Breast epithelium (tissue), 3 donors: Measurements from ENCODE around the gene KIT.

Source experiments
- CTCF ChIP-seq, 3 donors: fragments of 450-650 bp; IDR thresholded peaks; one replicate each; pipeline ENCODE4 v1.5.1; 2016 to 2017; ENCODE audit warnings: antibody characterized with exemption in 3 of 3, mild to moderate bottlenecking in 3 of 3, moderate library complexity in 3 of 3
- POLR2A ChIP-seq: fragments of 450-650 bp; IDR thresholded peaks from one replicate; pipeline ENCODE4 v1.6.1; 2016; ENCODE audit warnings: antibody characterized with exemption, mild to moderate bottlenecking, moderate library complexity
- POLR2AphosphoS5 ChIP-seq, 3 donors: sonication (generic); formaldehyde crosslinking; IDR thresholded peaks; one replicate each; pipeline ENCODE4 v1.6.1; 2017; ENCODE audit warnings: antibody characterized with exemption in 3 of 3

DNA sequence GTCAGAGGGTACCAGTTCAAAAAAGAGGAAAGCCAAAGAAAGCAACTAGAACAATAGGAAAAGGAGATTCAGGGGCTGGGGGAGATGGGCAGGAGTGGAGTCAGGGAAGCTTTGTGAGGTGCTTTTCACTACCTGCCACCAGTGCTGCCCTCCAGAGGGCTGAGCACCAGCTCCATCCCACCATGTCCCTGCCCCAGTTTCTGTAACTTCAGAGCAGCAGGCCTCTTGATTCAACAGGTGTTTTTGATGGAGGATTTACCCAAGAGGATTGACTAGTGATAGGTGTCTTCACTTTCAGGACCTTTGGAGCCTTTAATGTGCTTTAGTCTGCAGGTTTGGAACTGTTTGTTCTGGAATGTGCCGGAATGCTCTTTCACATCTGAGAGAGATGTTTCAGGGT lies 12.1 kb downstream of the KIT start:
- TF ChIP-seq CTCF (IDR thresholded peaks at IDR 0.05) (no peak), POLR2A (no peak), POLR2AphosphoS5 (IDR thresholded peaks at IDR 0.05) (no peak)
